GM12878 (cell line): ENCODE data around the gene LDLRAD3. TPM values are rescaled to one million over a fixed set of nuclear protein-coding genes. Genes with fewer than 3 reads are reported as not detected.

Experiments used
- ATAC-seq: fragments of 200-7000 bp; cut with Tn5 transposase; 3 replicates; pipeline ENCODE4 v1.9.1; 2020; ENCODE audit warnings: mild to moderate bottlenecking, moderate library complexity
- BruUV-seq: library from RNA; stranded (reverse); fragments of 400-500 nt; replicated peaks from 2 replicates; lab custom pipeline; 2021; lab: Mats Ljungman, UMichigan
- CTCF ChIA-PET: fragments of 300-600 bp; sonication (Branson Sonifier 250); formaldehyde crosslinking; extraction: SDS; loops from one replicate; lab custom pipeline; 2021; ENCODE audit warnings: inconsistent platforms; lab: Yijun Ruan, JAX
- POLR2A ChIA-PET: fragments of 350-600 bp; formaldehyde crosslinking; extraction: SDS; loops from one replicate; lab custom pipeline; 2021; ENCODE audit warnings: inconsistent platforms; lab: Charles Lee
- RAD21 ChIA-PET: fragments of 300-600 bp; sonication (Branson Sonifier 250); formaldehyde crosslinking; loops from one replicate; lab custom pipeline; 2023; ENCODE audit warnings: antibody characterized with exemption; ENCODE audit not compliant: unreplicated experiment; lab: Charles Lee
- SMC1A ChIA-PET: fragments of 300-600 bp; sonication (Branson Sonifier 250); formaldehyde crosslinking; loops from one replicate; lab custom pipeline; 2023; ENCODE audit not compliant: unreplicated experiment, uncharacterized antibody; lab: Charles Lee
- DNase-seq: peaks from one replicate; pipeline ENCODE4 v3.0.0-alpha.2; 2011; ENCODE audit warnings: low read depth, low spot score
- FAIRE-seq: peaks from 3 replicates; lab custom pipeline; 2011; peaks lifted over from hg19 to GRCh38; lab: Jason Lieb, UNC
- H2AFZ ChIP-seq: 2 replicates; pipeline ENCODE4 v1.6.0; 2011; ENCODE audit warnings: low read depth, low read length, control low read depth; ENCODE audit not compliant: control insufficient read depth
- H3K27ac ChIP-seq: 2 replicates; pipeline ENCODE4 v1.5.1; 2011; ENCODE audit warnings: control low read depth; ENCODE audit not compliant: control insufficient read depth, insufficient read depth
- H3K27me3 ChIP-seq, 2 experiments: replicated peaks in 1 of 2; 2 replicates each; pipeline versions ENCODE4 v1.6.0 to v1.6.1; 2011; ENCODE audit warnings: low read length in 1 of 2; ENCODE audit not compliant: control insufficient read depth in 2 of 2, insufficient read depth in 2 of 2
- H3K36me3 ChIP-seq, 2 experiments: 2 replicates each; pipeline ENCODE4 v1.5.1; 2011; ENCODE audit warnings: low read length in 1 of 2; ENCODE audit not compliant: control insufficient read depth in 2 of 2, insufficient read depth in 2 of 2
- H3K4me1 ChIP-seq: 2 replicates; pipeline ENCODE4 v1.6.1; 2011; ENCODE audit warnings: mild to moderate bottlenecking, low read length, moderate library complexity, mixed read lengths; ENCODE audit not compliant: control insufficient read depth, insufficient read depth
- H3K4me2 ChIP-seq: 2 replicates; pipeline ENCODE4 v1.6.0; 2011; ENCODE audit warnings: control low read depth; ENCODE audit not compliant: control insufficient read depth, insufficient read depth
- H3K4me3 ChIP-seq: fragments of 200-600 bp; sonication (generic); 2 replicates; pipeline ENCODE4 v1.5.1; 2016
- H3K79me2 ChIP-seq: 2 replicates; pipeline ENCODE4 v1.6.0; 2011; ENCODE audit warnings: low read length; ENCODE audit not compliant: control insufficient read depth, insufficient read depth
- H3K9ac ChIP-seq: 2 replicates; pipeline ENCODE4 v1.8.0; 2011; ENCODE audit warnings: low read length, control low read depth, mixed read lengths; ENCODE audit not compliant: control insufficient read depth, insufficient read depth
- H3K9me3 ChIP-seq: replicated peaks from 3 replicates; pipeline ENCODE4 v1.5.1; 2011; ENCODE audit warnings: mild to moderate bottlenecking, low read length; ENCODE audit not compliant: control insufficient read depth, insufficient read depth
- H4K20me1 ChIP-seq: 2 replicates; pipeline ENCODE4 v1.6.0; 2011; ENCODE audit not compliant: control insufficient read depth, insufficient read depth
- ATF7 ChIP-seq: fragments of 450-650 bp; IDR thresholded peaks from 2 replicates; pipeline ENCODE4 v1.6.1; 2016; ENCODE audit warnings: low read depth, mild to moderate bottlenecking
- E2F8 ChIP-seq: fragments of 450-650 bp; IDR thresholded peaks from 2 replicates; pipeline ENCODE4 v1.6.1; 2018; ENCODE audit warnings: mild to moderate bottlenecking, low read depth, moderate library complexity; ENCODE audit not compliant: partially characterized antibody
- FOS ChIP-seq: IDR thresholded peaks from 3 replicates; pipeline ENCODE4 v1.6.1; 2011; ENCODE audit warnings: borderline replicate concordance; ENCODE audit not compliant: insufficient read length; ENCODE audit errors: extremely low read depth
- IKZF2 ChIP-seq, 2 experiments: fragments of 450-650 bp; IDR thresholded peaks; 2 replicates each; pipeline ENCODE4 v1.6.1; 2017; ENCODE audit warnings: mild to moderate bottlenecking in 2 of 2, moderate library complexity in 2 of 2
- KLF5 ChIP-seq: fragments of 450-650 bp; IDR thresholded peaks from 2 replicates; pipeline ENCODE4 v1.6.1; 2014; ENCODE audit warnings: mild to moderate bottlenecking; ENCODE audit not compliant: partially characterized antibody
- MEF2A ChIP-seq: IDR thresholded peaks from 2 replicates; pipeline ENCODE4 v1.6.1; 2011; ENCODE audit warnings: low read depth, mild to moderate bottlenecking, low read length, moderate library complexity; ENCODE audit not compliant: insufficient read depth
- POLR2AphosphoS2 ChIP-seq: IDR thresholded peaks from 2 replicates; pipeline ENCODE4 v1.6.1; 2011; ENCODE audit warnings: low read depth, mild to moderate bottlenecking, low read length, improper control_type of control experiment, moderate library complexity
- POLR2AphosphoS5 ChIP-seq: IDR thresholded peaks from 2 replicates; pipeline ENCODE4 v1.6.1; 2011; ENCODE audit warnings: mild to moderate bottlenecking, low read length, inconsistent platforms
- PRDM15 ChIP-seq: fragments of 450-650 bp; formaldehyde crosslinking; IDR thresholded peaks from 2 replicates; pipeline ENCODE4 v1.4.0; 2020; ENCODE audit warnings: mild to moderate bottlenecking, moderate library complexity
- RELA ChIP-seq: fragments of 450-650 bp; IDR thresholded peaks from 2 replicates; pipeline ENCODE4 v1.8.0; 2014; ENCODE audit warnings: borderline replicate concordance; ENCODE audit not compliant: partially characterized antibody
- REST ChIP-seq: IDR thresholded peaks from 2 replicates; pipeline ENCODE4 v1.6.1; 2012; ENCODE audit warnings: mild to moderate bottlenecking, low read depth, low read length
- RFX5 ChIP-seq: IDR thresholded peaks from 2 replicates; pipeline ENCODE4 v1.6.1; 2011; ENCODE audit warnings: low read depth, low read length, improper control_type of control experiment
- SMARCA5 ChIP-seq: fragments of 450-650 bp; IDR thresholded peaks from 2 replicates; pipeline ENCODE4 v1.6.1; 2017; ENCODE audit warnings: mild to moderate bottlenecking
- SRF ChIP-seq, 2 experiments: IDR thresholded peaks; 2 replicates each; pipeline ENCODE4 v1.6.1; 2011; ENCODE audit warnings: low read depth in 2 of 2, low read length in 2 of 2, mild to moderate bottlenecking in 1 of 2, moderate library complexity in 1 of 2
- TAF1 ChIP-seq: IDR thresholded peaks from 2 replicates; pipeline ENCODE4 v1.6.1; 2011; ENCODE audit warnings: mild to moderate bottlenecking, low read depth, low read length, borderline replicate concordance
- ZZZ3 ChIP-seq: IDR thresholded peaks from 2 replicates; pipeline ENCODE4 v1.6.1; 2011; ENCODE audit warnings: low read depth; ENCODE audit not compliant: control insufficient read depth, insufficient read length
- WGBS: methylation state at CpG from one replicate; pipeline ENCODE4 v1.1.6; 2016; ENCODE audit warnings: low lambda C conversion rate; ENCODE audit not compliant: insufficient replicate concordance, insufficient coverage; ENCODE audit errors: missing lambda C conversion rate; 5-methylcytosine and 5-hydroxymethylcytosine counted together
- in situ Hi-C: fragments of 300-500 bp; cut with MboI; formaldehyde crosslinking; loops from 9 replicates; pipeline ENCODE4 v1.14.3; 2018; ENCODE audit warnings: mixed read lengths
- intact Hi-C: fragments of 100-400 bp; cut with micrococcal nuclease; formaldehyde crosslinking; loops from one replicate; pipeline ENCODE4 v1.14.2; 2022; ENCODE audit not compliant: unreplicated experiment
- polyA plus RNA-seq, 11 experiments: library from polyadenylated mRNA; depleted of rRNA in 4 of 11; unstranded in 6 of 11; stranded (reverse) in 5 of 11; fragments of >200 nt; fragmentation: Nextera tagmentation in 4 of 11; fragmentation: Illumina TruSeq in 1 of 11; extraction: Ambion mirVana in 4 of 11; extraction: Trizol in 1 of 11; gene quantifications; 1 replicate in 1 of 11; 2 replicates in 10 of 11; pipeline versions ENCODE4 v1.2.1 to v1.2.3, GENCODE V29; 2011 to 2016; ENCODE audit warnings: inconsistent platforms in 2 of 11, missing spikeins in 2 of 11, low read depth in 1 of 11
- total RNA-seq, 4 experiments: library from RNA; depleted of rRNA in 3 of 4; stranded (reverse); fragments of >200 nt in 3 of 4; fragmentation: Illumina TruSeq in 1 of 4; extraction: Trizol in 1 of 4; gene quantifications; 2 replicates each; pipeline versions ENCODE4 v1.2.1 to v1.2.3, GENCODE V29; 2013 to 2021

Gene LDLRAD3
- total and polyA plus RNA-seq, 10 of the 15 experiments (the other 5 are each of a cell fraction or from before 2014, with no cell fraction given) = 2.5 to 17.2 (median 10.7) TPM

GRCh38 chr11:36191941-36192340 is 248.1 kb downstream of the LDLRAD3 start:
- DNase-seq = no peak
- Histone ChIP-seq H3K27me3 (no peaks in the 10 kb centered on the region), H3K9ac (no peak overlapping the region), H2AFZ (no peak overlapping the region), H3K79me2 (no peaks in the 10 kb centered on the region), H4K20me1 (no peaks in the 10 kb centered on the region), H3K27ac (no peak overlapping the region), H3K4me1 (no peaks in the 10 kb centered on the region), H3K9me3 (no peaks in the 10 kb centered on the region), H3K4me2 (no peak overlapping the region), H3K36me3 (no peaks in the 10 kb centered on the region; a peak in 1 of 4 replicates), H3K4me3 (no peak overlapping the region)
- FAIRE-seq = no peak
- POLR2A ChIA-PET = no interaction called here
- BruUV-seq = no TSS peak
- 48% methylated on average over 5 of the region's 5 CpGs for WGBS
- ATAC-seq = no peak
- SMC1A ChIA-PET = no interaction called here
- intact Hi-C loops (no loop called here), in situ Hi-C loops (no loop called here)
- CTCF ChIA-PET = no interaction called here
- RAD21 ChIA-PET = no interaction called here
- TF ChIP-seq PRDM15 (CRISPR knock-in tag) (no peak), POLR2AphosphoS2 (no peak), REST (no peak), POLR2AphosphoS5 (no peak), TAF1 (no peak), FOS (no peak), SRF (IDR thresholded peaks at IDR 0.05; ENCODE audit: low read depth in 2 of 2, low read length in 2 of 2) (no peak), ZZZ3 (no peak), E2F8 (no peak), MEF2A (no peak), IKZF2 (IDR thresholded peaks at IDR 0.05) (no peak), ATF7 (no peak), RFX5 (no peak), KLF5 (no peak), SMARCA5 (no peak), RELA (no peak)
